ENCODE data around the gene CCL3.

The CCL3 gene

DNA sequence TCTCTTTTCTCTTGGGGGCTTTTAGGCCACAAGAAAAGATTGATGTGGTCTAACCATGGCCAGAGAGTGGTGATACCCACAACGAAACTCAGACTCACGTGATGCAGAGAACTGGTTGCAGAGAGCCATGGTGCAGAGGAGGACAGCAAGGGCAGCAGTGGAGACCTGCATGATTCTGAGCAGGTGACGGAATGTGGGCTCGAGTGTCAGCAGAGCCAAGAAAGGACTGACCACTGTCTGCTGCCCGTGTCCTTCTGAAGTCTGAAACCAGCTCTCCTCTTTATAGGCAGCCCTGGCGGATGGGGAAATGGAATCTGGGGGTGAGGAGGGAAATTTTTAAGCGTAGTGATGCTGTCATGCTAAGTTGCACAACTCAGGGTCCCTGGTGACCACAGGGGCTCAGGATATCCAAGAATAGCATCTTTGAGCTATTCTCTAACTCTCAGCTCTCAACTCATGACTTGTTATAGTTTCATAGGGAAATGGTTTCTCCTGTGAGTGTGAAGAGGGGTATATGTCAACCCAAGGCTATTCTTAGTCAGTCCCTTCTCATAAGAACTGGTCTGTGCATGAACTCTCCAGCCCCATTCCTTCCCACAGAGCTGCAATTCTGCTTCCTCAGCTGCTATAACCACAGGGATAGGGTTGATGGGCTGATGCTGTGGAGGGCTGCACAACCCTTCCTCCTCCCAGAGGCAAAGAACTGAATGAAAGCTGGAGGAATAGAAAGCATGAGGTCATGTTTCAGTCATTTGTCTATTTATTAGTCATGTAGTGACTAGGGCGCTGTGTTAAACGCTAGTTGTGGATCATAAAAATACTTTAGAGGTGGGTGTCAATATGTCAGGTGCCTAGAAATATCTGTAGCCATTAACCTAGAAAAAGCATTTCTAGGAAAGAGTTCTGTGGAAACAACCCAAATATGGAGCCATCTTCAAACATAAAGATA is at the start of gene CCL3:
Gene CCL3 (minus strand): TSS at position 256 of the 949 bp plus-strand sequence. CDS start 85 bp downstream, at position 171.
- TF ChIP-seq EGR1 (IDR thresholded peaks at IDR 0.05) (no peak), TAF1 (IDR thresholded peaks at IDR 0.05; ENCODE audit: low read depth) (no peak), CREB1 (IDR thresholded peaks at IDR 0.05; ENCODE audit: low read depth) (no peak)

DNA sequence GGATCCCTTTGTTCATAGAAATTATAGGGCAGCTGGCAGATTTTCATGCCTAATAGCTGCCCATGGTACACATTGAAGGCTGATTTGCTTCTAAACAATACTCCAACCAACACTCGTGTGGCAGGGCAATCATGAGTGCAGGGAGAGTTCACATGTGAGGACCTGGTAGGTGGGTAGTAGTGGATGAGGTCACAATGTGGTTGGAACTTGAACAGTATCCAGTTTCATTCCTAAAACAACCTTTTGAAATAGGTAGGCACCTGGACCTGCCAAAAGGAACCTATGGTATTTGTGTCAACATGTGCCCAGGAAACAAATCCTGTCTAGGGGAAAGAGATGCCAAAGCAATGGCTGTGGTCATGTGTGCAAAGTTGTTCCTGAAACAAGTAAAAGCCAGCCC is 46.5 kb upstream of the CCL3 start:
- TF ChIP-seq REST (IDR thresholded peaks at IDR 0.05; ENCODE audit: low read depth) (no peak), CEBPB (IDR thresholded peaks at IDR 0.05) (no peak), TEAD4 (IDR thresholded peaks at IDR 0.05) (no peak), RAD21 (IDR thresholded peaks at IDR 0.05; ENCODE audit: low read depth) (no peak), EGR1 (IDR thresholded peaks at IDR 0.05) (no peak), NFIC (IDR thresholded peaks at IDR 0.05) (no peak), CREB1 (IDR thresholded peaks at IDR 0.05; ENCODE audit: low read depth) (no peak), FOXM1 (IDR thresholded peaks at IDR 0.05; ENCODE audit: borderline replicate concordance, low read depth) (no peak), YY1 (IDR thresholded peaks at IDR 0.05; ENCODE audit: low read depth) (no peak), TCF12 (IDR thresholded peaks at IDR 0.05; ENCODE audit: low read depth) (no peak), EP300 (IDR thresholded peaks at IDR 0.05; ENCODE audit: borderline replicate concordance) (no peak)
- TF ChIP-seq, protein P1, sequence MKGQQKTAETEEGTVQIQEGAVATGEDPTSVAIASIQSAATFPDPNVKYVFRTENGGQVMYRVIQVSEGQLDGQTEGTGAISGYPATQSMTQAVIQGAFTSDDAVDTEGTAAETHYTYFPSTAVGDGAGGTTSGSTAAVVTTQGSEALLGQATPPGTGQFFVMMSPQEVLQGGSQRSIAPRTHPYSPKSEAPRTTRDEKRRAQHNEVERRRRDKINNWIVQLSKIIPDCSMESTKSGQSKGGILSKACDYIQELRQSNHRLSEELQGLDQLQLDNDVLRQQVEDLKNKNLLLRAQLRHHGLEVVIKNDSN (IDR thresholded peaks at IDR 0.05), result no peak
- TF ChIP-seq, protein P2, sequence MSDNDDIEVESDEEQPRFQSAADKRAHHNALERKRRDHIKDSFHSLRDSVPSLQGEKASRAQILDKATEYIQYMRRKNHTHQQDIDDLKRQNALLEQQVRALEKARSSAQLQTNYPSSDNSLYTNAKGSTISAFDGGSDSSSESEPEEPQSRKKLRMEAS (IDR thresholded peaks at IDR 0.05), result no peak

DNA sequence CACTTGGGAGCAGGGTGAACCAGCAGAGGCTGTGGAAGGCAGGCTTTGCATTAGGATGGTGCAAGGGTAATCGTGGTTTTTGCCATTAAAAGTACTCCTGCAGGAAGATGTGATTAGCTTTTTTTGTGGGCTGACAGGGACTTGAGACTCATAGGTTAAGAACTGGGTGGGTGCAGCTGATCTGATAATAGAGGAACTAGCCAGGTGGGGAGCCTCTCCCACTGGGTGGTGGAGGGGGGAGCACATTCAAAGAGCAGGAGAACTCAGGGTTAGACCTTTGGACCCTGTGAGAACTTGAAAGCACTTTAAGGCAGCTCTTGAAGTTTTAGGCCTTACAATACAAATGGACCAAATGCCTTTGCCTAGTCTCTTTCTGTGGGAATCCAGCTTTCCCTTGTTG is 46.1 kb upstream of the CCL3 start:
- TF ChIP-seq CEBPB (IDR thresholded peaks at IDR 0.05), result no peak

DNA sequence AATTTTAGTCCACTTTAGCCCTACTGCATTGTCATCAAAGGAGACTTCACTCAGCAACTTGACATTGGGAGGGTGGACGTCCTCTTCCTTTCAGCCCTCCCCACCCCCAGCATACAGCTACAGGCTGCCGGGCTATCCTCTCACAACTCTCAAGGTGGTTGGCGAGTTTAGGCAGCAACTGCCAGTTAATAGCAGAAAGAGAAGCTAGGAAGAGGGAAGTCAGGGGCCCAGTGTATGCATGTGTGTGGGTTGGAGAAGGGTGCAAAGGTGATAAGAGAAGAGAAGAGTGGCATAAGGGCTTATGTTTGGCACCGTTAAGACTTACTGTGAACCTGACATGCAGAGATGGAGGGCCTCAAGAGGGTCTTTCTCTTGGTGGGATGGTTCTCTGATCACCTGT is 45.5 kb upstream of the CCL3 start:
- TF ChIP-seq, protein P1 (IDR thresholded peaks at IDR 0.05), result no peak
- TF ChIP-seq TEAD4 (IDR thresholded peaks at IDR 0.05), result no peak
- no peak for TF ChIP-seq EGR1 (IDR thresholded peaks at IDR 0.05)
- no peak for TF ChIP-seq FOXM1 (IDR thresholded peaks at IDR 0.05; ENCODE audit: borderline replicate concordance, low read depth)
- no peak for TF ChIP-seq ZBTB7A (IDR thresholded peaks at IDR 0.05; ENCODE audit: low read depth)
- no peak for TF ChIP-seq NFIC (IDR thresholded peaks at IDR 0.05)
- TF ChIP-seq REST (IDR thresholded peaks at IDR 0.05; ENCODE audit: low read depth), result no peak
- TF ChIP-seq, protein P2 (IDR thresholded peaks at IDR 0.05), result no peak
- TF ChIP-seq TAF1 (IDR thresholded peaks at IDR 0.05; ENCODE audit: low read depth), result no peak
- TF ChIP-seq CEBPB (IDR thresholded peaks at IDR 0.05), result no peak
- no peak for TF ChIP-seq TCF12 (IDR thresholded peaks at IDR 0.05; ENCODE audit: low read depth)
- no peak for TF ChIP-seq YY1 (IDR thresholded peaks at IDR 0.05; ENCODE audit: low read depth)
- no peak for TF ChIP-seq RAD21 (IDR thresholded peaks at IDR 0.05; ENCODE audit: low read depth)
- no peak for TF ChIP-seq EP300 (IDR thresholded peaks at IDR 0.05; ENCODE audit: borderline replicate concordance)
- TF ChIP-seq CREB1 (IDR thresholded peaks at IDR 0.05; ENCODE audit: low read depth), result no peak

DNA sequence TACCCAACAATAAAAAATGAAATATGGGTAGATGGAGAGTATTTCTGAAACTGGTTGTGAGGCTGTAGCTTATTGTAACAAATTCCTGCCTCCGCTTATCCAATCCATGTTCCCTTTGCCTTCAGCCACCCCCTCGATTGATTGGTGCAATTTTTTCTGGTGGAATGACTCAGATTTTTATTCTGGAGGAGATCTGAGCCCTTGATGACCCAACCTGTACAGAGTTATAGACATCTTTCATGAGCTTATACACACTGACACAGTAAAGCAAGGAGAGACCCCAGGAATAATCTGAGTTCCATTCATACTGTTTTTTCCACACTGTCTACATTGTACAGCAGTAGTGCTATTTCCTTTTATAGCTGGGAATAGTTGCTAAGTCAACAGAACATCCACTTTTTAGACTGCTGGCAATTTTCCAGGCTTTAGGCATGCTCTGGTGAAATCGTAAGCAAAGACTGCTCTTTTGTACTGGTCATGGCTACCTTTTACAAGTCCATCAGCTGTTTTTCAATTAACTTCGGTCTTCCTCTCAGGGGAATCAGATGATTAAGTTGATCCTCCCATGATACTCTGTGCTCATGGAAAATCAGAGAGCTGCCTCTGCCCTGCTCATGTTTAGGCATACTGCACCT is 43.8 kb upstream of the CCL3 start:
- TF ChIP-seq ZBTB7A (IDR thresholded peaks at IDR 0.05; ENCODE audit: low read depth) (no peak), TAF1 (IDR thresholded peaks at IDR 0.05; ENCODE audit: low read depth) (no peak), CEBPB (IDR thresholded peaks at IDR 0.05) (no peak), NFIC (IDR thresholded peaks at IDR 0.05) (no peak), EGR1 (IDR thresholded peaks at IDR 0.05) (no peak), EP300 (IDR thresholded peaks at IDR 0.05; ENCODE audit: borderline replicate concordance) (no peak), REST (IDR thresholded peaks at IDR 0.05; ENCODE audit: low read depth) (no peak), TCF12 (IDR thresholded peaks at IDR 0.05; ENCODE audit: low read depth) (no peak), RAD21 (IDR thresholded peaks at IDR 0.05; ENCODE audit: low read depth) (no peak), YY1 (IDR thresholded peaks at IDR 0.05; ENCODE audit: low read depth) (no peak), CREB1 (IDR thresholded peaks at IDR 0.05; ENCODE audit: low read depth) (no peak), FOXM1 (IDR thresholded peaks at IDR 0.05; ENCODE audit: borderline replicate concordance, low read depth) (no peak), TEAD4 (IDR thresholded peaks at IDR 0.05) (no peak)
- TF ChIP-seq, protein P1 (IDR thresholded peaks at IDR 0.05), result no peak
- TF ChIP-seq, protein P2 (IDR thresholded peaks at IDR 0.05), result no peak
